Hematopoietic multipotent progenitor cell treated with erythropoietin and hydrocortisone succinate and interleukin-3 and kit ligand, for 8 days (in vitro differentiated cells): ENCODE data around the gene OMA1.
"Not testable (repeated sequence)": the region's sequence is repeated elsewhere in the genome, so short reads cannot be mapped to it uniquely, and the experiment has no call there.

Experiments used
- DNase-seq: peaks from one replicate; pipeline ENCODE4 v3.0.0-alpha.2; 2015

Gene OMA1

GRCh38 chr1:58546520-58547308 lies at the start of gene OMA1:
OMA1 (minus strand) TSS chr1:58546726; CDS start chr1:58539294, 7,432 bp downstream.
- DNase-seq: peak; percentile 95

GRCh38 chr1:58594546-58594945 lies 48.0 kb upstream of the OMA1 start:
- DNase-seq: no peak

- DNase-seq: no peak
Observed at GRCh38 chr1:58592522-58593134, 46.1 kb upstream of the OMA1 start.

- no peak for DNase-seq
Observed at GRCh38 chr1:58591806-58592205, 45.3 kb upstream of the OMA1 start.

- DNase-seq: no peak
Observed at GRCh38 chr1:58590019-58590418, 43.5 kb upstream of the OMA1 start.

GRCh38 chr1:58588396-58588795 lies 41.9 kb upstream of the OMA1 start:
- DNase-seq: no peak

- no peak for DNase-seq
Observed at GRCh38 chr1:58587667-58588066, 41.1 kb upstream of the OMA1 start.

GRCh38 chr1:58586271-58586670 lies 39.7 kb upstream of the OMA1 start:
- DNase-seq: no peak

- no peak for DNase-seq
Observed at GRCh38 chr1:58585581-58586151, 39.1 kb upstream of the OMA1 start.

- DNase-seq: no peak
Observed at GRCh38 chr1:58585166-58585565, 38.6 kb upstream of the OMA1 start.

GRCh38 chr1:58584082-58584895 lies 37.8 kb upstream of the OMA1 start:
- DNase-seq: no peak

GRCh38 chr1:58583496-58583895 lies 37.0 kb upstream of the OMA1 start:
- peak; percentile 20 for DNase-seq

- DNase-seq: not testable (repeated sequence)
Observed at GRCh38 chr1:58582143-58582542, 35.6 kb upstream of the OMA1 start.

GRCh38 chr1:58581641-58582040 lies 35.1 kb upstream of the OMA1 start:
- no peak for DNase-seq

- DNase-seq: no peak
Observed at GRCh38 chr1:58580186-58580585, 33.7 kb upstream of the OMA1 start.

- no peak for DNase-seq
Observed at GRCh38 chr1:58577654-58578030, 31.1 kb upstream of the OMA1 start.

- no peak for DNase-seq
Observed at GRCh38 chr1:58576727-58577653, 30.5 kb upstream of the OMA1 start, which contains the start of gene TACSTD2. TACSTD2 (minus strand) TSS chr1:58577252; CDS start chr1:58577156, 96 bp downstream.

GRCh38 chr1:58576325-58576726 lies 29.8 kb upstream of the OMA1 start:
- no peak for DNase-seq

GRCh38 chr1:58575551-58576324 lies 29.2 kb upstream of the OMA1 start:
- DNase-seq: no peak

GRCh38 chr1:58574816-58575215 lies 28.3 kb upstream of the OMA1 start:
- DNase-seq: no peak
